Muscle of leg (tissue), 11 donors: ENCODE data around the gene KIF23. TPM values are rescaled to one million over a fixed set of nuclear protein-coding genes. Genes with fewer than 3 reads are reported as not detected.

Experiments
- DNase-seq: peaks from one replicate; pipeline ENCODE4 v3.0.0; 2013
- H3K27ac ChIP-seq: one replicate; pipeline ENCODE4 v1.5.1; 2013; ENCODE audit warnings: mild to moderate bottlenecking, low read length, control low read depth
- H3K27me3 ChIP-seq: one replicate; pipeline ENCODE4 v1.6.1; 2013; ENCODE audit warnings: low read length; ENCODE audit not compliant: control insufficient read depth, insufficient read depth
- H3K36me3 ChIP-seq: one replicate; pipeline ENCODE4 v1.6.1; 2013; ENCODE audit warnings: low read length; ENCODE audit not compliant: control insufficient read depth, insufficient read depth
- H3K4me1 ChIP-seq: one replicate; pipeline ENCODE4 v1.6.1; 2013; ENCODE audit warnings: low read length; ENCODE audit not compliant: control insufficient read depth, insufficient read depth
- H3K4me3 ChIP-seq: one replicate; pipeline ENCODE4 v1.5.1; 2013; ENCODE audit warnings: low read length, control low read depth
- H3K9me3 ChIP-seq: replicated peaks from 2 replicates; pipeline ENCODE4 v1.6.1; 2013; ENCODE audit warnings: low read depth, low read length; ENCODE audit not compliant: control insufficient read depth
- WGBS: methylation state at CpG from one replicate; pipeline ENCODE4 v1.1.5; 2013; ENCODE audit warnings: missing lambda C conversion rate; ENCODE audit not compliant: insufficient coverage; 5-methylcytosine and 5-hydroxymethylcytosine counted together
- polyA plus RNA-seq, 8 donors: library from polyadenylated mRNA; unstranded; fragments of 120-200 nt; gene quantifications; one replicate each; pipeline versions ENCODE4 v1.2.1 to v1.2.3, GENCODE V29; 2013; ENCODE audit warnings: inconsistent platforms in 1 of 8, low replicate concordance in 1 of 8; ENCODE audit not compliant: insufficient read length in 8 of 8, insufficient read depth in 1 of 8
- total RNA-seq: library from RNA; stranded (reverse); fragments of 120-200 nt; gene quantifications from one replicate; pipeline ENCODE4 v1.2.4, GENCODE V29; 2013

KIF23 gene
- total and polyA plus RNA-seq, 9 donors = 16.5 to 26.9 (median 21.2) TPM

DNA sequence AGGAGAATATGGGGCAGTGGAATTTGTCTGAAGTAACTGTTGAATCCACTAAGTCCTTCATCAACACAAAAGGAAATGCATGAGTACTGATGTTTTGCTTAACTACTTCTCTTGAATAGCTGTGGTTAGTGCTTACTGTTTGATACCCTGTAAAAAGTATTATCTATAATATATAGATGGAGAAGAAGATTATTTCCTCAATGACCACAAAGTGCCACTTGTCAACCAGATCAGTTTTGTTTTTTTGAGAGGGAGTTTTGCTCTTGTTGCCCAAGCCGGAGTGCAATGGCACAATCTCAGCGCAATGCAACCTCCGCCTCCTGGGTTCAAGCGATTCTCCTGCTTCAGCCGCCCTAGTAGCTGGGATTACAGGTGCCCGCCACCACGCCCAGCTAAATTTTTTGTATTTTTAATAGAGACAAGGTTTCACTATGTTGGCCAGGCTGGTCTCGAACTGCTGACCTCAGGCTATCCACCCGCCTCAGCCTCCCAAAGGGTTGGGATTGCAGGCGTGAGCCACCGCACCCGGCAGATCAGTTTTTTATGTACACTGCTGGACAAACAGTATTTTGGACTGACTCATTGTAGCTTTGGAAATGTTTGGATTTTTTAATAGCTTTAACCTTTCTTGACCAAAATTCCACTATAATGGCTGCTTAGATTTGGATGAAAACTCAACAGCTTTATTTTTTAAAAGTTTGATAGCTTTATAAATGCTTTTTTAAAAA lies 37.0 kb downstream of the KIF23 start:
- no peak for DNase-seq
- Histone ChIP-seq H3K36me3 (peaks cover 22% of the 10 kb centered on the region), H3K4me3 (no peak overlapping the region), H3K9me3 (no peaks in the 10 kb centered on the region), H3K4me1 (peaks cover 13% of the 10 kb centered on the region), H3K27ac (peak overlapping the region; percentile 94), H3K27me3 (no peaks in the 10 kb centered on the region)
- WGBS = 93% methylated on average over 4 of the region's 12 CpGs

DNA sequence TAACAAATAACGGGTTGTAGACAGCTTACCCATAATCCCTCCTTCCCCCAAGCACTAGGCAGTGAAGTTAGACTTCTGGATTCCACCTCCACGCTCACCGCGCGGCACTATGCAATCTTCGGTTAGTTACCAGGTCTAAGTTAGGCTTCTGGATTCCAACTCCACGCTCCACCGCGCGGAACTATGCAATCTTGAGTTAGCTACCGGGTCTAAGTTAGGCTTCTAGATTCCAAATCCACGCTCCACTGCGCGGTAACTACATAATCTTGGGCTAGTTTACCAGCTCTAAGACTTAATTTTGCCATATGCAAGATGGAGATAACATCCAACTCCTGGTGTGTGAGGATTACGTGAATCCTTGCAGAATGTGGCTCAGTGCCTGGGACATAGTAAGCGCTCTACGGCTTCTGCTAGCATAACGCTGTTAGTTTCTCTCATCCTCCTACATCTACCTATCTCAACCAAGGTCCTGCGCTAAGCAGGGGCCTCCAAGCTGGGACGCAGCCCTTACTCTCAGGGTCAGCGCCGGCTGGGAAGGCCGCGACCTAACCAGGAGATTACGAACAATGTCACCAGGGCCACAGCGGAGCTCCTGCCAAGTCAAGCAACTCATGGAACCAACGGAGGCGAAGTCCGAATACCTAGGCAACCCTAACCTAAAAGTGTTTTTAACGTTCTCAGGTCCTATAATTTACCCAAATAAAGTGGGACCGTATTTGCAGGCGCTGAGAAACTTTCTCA lies 38.0 kb downstream of the KIF23 start:
- peaks cover 23% of the 10 kb centered on the region for H3K36me3 ChIP-seq
- peak overlapping the region; percentile 94 for H3K27ac ChIP-seq
- DNase-seq = peak; percentile 63
- peaks cover 16% of the 10 kb centered on the region for H3K4me1 ChIP-seq
- H3K27me3 ChIP-seq = no peaks in the 10 kb centered on the region
- WGBS = 13% methylated on average over 26 of the region's 32 CpGs
- peak overlapping the region; percentile 94 for H3K4me3 ChIP-seq
- H3K9me3 ChIP-seq = no peaks in the 10 kb centered on the region

DNA sequence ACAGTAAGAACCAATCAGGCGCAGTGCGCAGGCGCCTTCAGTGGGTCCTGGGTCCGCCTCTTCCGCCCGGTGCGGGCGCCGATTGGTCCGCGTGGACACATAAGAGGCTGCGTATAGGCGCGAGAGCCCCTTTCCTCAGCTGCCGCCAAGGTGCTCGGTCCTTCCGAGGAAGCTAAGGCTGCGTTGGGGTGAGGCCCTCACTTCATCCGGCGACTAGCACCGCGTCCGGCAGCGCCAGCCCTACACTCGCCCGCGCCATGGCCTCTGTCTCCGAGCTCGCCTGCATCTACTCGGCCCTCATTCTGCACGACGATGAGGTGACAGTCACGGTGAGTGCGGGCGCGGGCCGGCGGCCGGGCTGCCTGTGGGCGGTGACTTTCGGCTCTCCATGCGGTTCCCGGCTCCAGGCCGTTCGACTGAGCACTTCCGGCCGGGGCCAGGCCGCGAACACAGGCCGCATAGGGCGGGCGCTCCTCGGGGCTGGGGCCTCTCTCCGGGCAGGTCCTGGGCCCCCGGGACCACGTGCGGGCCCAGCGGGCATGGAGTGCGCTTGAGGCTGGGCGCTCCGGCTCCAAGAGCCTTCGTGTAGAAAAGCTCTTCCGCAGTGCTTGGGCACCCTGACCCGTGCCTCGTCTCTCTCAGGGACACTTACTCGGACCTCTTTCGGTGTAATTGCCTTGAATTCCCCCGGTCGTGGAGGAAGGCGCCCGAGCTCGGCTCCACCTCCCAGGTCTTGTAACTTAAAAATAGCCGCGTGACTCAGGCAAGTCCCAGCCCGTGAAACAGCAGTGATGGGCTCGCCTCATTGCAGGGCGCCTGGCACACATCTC lies 38.8 kb downstream of the KIF23 start, which contains the start of gene RPLP1:
Gene RPLP1, plus strand, starts transcription at position 127 of the 830 bp plus-strand sequence. Its CDS starts 131 bp downstream, at position 258.
- Histone ChIP-seq H3K9me3 (no peaks in the 10 kb centered on the region), H3K27ac (peak within 1 kb of the TSS; percentile 94), H3K27me3 (no peaks in the 10 kb centered on the region), H3K36me3 (peaks cover 29% of the 10 kb centered on the region), H3K4me3 (peak within 1 kb of the TSS; percentile 94), H3K4me1 (peaks cover 16% of the 10 kb centered on the region)
- WGBS = under 1% methylated on average over 77 of the region's 77 CpGs
- peak; percentile 99 for DNase-seq

DNA sequence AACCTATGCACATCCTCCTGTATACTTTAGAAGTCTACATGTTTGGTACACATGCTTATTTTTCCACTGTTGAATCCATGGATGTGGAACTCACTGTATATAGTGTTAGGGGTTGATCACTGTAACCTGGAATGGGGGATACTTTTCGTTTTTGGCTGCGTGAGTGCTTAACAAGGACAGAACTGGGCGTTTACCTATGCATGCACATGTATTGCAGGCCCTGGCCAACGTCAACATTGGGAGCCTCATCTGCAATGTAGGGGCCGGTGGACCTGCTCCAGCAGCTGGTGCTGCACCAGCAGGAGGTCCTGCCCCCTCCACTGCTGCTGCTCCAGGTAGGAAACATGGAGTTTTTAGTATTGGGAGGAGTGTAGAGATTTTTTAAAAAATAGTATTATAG lies 40.8 kb downstream of the KIF23 start:
- no peaks in the 10 kb centered on the region for H3K9me3 ChIP-seq
- no peaks in the 10 kb centered on the region for H3K27me3 ChIP-seq
- H3K27ac ChIP-seq = no peak overlapping the region
- peaks cover 16% of the 10 kb centered on the region for H3K4me1 ChIP-seq
- 52% methylated on average over 3 of the region's 5 CpGs for WGBS
- H3K36me3 ChIP-seq = peaks cover 32% of the 10 kb centered on the region
- no peak overlapping the region for H3K4me3 ChIP-seq
- DNase-seq = no peak

DNA sequence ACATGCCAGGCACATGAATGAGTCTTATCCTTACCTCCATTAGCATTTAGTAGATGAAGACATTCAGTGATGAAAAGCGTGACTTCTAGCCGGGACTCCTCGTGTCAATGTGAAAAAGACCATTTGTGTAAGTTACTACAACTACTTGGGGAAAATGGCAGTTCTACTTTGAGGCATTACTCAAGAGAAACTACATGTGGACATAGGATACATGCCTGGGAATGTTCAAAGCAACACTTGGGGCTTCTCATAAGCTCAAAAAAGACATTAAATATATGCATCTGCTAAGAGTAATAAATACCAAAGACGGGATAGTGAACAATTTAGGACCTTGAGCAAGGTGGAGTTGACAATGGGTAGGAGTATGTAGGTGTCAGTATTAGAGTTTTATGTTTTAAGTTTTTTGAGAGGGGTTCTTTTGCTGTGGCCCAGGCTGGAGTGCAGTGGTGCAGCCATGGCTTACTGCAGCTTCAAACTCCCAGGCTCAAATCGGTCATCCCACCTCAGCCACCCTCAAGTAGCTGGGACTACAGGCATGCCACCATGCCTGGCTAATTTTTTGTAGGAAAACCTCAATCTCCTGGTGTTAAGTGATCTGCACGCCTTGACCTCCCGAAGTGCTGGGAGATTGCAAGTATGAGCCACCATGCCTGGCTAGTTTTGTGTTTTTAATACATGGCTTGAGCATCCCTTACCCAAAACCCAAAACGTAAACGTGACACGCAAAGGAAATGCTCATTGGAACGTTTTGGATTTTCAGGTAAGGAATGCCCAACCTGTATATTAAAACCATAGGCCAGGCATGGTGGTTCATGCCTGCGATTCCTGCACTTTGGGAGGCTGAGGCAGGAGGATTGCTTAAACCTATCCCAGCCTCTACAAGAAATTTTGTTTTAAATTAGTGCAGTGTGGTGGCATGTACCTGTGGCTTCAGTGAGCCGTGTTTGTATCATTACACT lies 42.3 kb downstream of the KIF23 start:
- Histone ChIP-seq H3K9me3 (no peaks in the 10 kb centered on the region), H3K4me1 (peaks cover 16% of the 10 kb centered on the region), H3K27me3 (no peaks in the 10 kb centered on the region), H3K27ac (peak overlapping the region; percentile 17), H3K4me3 (no peak overlapping the region), H3K36me3 (peaks cover 32% of the 10 kb centered on the region)
- 96% methylated on average over 4 of the region's 13 CpGs for WGBS
- DNase-seq = no peak

DNA sequence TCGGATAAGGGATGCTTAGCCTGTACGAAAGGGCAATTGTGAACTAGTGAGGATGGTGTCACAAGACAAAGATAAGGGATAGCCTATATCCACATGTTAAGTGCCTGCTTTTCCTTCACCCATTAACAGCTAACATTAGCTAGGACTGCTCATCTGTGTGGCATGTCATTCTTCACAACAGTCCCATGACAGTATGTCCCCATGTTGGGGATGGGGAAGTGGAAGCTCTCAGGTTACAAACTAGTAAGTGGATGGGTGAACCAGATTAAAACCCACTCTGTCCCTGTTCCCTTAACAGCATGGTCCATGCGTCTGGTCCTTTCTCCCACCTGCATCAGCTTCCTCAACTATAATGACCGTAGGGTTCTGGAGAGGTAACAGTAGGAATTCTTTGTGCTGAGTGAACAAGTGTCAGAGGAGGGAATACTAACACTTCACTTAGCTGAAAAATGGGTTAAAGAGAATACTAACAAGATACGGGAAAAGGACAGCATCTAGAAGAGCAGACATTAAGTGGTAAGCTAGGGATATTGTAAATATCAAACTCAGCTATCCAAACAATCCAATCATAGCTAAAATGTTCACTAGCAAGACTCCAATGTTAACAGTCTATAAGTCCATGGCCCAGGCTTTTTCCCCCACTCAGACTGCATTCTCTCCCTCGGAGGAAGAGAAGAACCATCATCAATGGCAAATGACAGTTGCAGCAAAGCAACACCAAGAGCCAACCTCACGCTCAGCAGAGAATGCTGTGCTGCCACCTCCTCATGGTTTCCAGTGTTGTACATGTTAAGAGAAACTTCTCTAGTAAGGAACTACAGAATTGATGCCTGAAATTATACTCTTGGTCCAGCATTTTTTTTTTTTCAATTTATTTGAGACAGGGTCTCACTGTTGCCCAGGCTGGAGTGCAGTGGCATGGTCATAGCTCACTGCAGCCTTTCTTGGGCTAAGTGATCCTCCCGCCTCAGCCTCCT lies 43.4 kb downstream of the KIF23 start:
- Histone ChIP-seq H3K4me1 (peaks cover 17% of the 10 kb centered on the region), H3K36me3 (peaks cover 32% of the 10 kb centered on the region), H3K9me3 (no peaks in the 10 kb centered on the region), H3K4me3 (no peak overlapping the region), H3K27me3 (no peaks in the 10 kb centered on the region), H3K27ac (no peak overlapping the region)
- DNase-seq = peak; percentile 41
- 80% methylated on average over 3 of the region's 8 CpGs for WGBS

DNA sequence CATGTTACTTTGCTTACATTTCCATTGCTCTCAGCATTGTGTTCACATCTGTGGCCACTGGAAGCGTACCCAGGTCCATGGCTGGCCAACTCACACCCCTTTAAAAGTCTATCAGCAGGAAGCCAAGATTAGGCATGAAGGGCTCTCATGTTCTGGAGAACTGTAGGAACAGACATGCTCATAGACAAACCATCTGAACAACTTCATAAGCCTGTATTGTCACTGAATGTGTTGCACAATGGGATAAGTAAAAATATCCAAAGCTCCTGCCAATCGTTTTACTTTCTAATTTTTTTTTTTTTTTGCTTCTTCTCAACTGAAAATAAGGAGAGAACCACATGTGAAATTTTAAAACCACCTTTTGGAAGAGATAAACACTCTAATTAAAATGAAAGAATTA lies 44.9 kb downstream of the KIF23 start:
- Histone ChIP-seq H3K27me3 (no peaks in the 10 kb centered on the region), H3K9me3 (no peaks in the 10 kb centered on the region), H3K4me1 (peaks cover 23% of the 10 kb centered on the region), H3K4me3 (no peak overlapping the region), H3K36me3 (peaks cover 31% of the 10 kb centered on the region), H3K27ac (no peak overlapping the region)
- DNase-seq = no peak
- WGBS = 80% methylated on average over 1 of the region's 2 CpGs

DNA sequence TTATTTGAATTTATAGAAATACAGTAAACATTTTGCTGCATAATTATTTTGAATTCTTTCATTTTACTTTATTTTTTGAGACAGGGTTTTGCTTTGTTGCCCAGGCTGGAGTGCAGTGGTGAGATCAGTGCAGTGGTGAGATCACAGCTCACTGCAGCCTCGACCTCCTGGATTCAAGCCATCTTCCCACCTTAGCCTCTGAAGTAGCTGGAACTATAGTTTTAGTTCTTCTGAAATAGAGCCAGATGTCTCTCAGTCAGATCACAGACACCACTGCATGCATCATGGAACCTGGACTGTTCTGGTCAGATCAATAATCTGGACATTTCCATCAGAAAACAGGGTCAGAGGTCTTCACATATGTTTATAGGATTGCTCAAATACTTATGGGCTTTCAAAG lies 46.3 kb downstream of the KIF23 start:
- H3K9me3 ChIP-seq = no peaks in the 10 kb centered on the region
- no peak for DNase-seq
- H3K4me1 ChIP-seq = peaks cover 17% of the 10 kb centered on the region
- WGBS = no CpG with 5 or more reads among the region's 1 CpG
- H3K27me3 ChIP-seq = no peaks in the 10 kb centered on the region
- H3K4me3 ChIP-seq = no peak overlapping the region
- H3K36me3 ChIP-seq = peaks cover 22% of the 10 kb centered on the region
- no peak overlapping the region for H3K27ac ChIP-seq
